Myocyte (in vitro differentiated cells): ENCODE measurements around the gene INPP1. TPM values are rescaled to one million over a fixed set of nuclear protein-coding genes. Genes with fewer than 3 reads are reported as not detected.
A peak's percentile ranks its signal among the peaks of the same experiment; 100 is the strongest.

ENCODE experiments used
- DNase-seq: peaks from one replicate; pipeline ENCODE4 v3.0.0-alpha.2; 2012; ENCODE audit warnings: low read depth
- total RNA-seq: library from RNA; depleted of rRNA; stranded (reverse); fragments of >200 nt; gene quantifications from 2 replicates; pipeline ENCODE4 v1.2.3, GENCODE V29; 2014

INPP1 gene
- total RNA-seq, 1 donor from 2014 or later, result 19.6 TPM

DNA sequence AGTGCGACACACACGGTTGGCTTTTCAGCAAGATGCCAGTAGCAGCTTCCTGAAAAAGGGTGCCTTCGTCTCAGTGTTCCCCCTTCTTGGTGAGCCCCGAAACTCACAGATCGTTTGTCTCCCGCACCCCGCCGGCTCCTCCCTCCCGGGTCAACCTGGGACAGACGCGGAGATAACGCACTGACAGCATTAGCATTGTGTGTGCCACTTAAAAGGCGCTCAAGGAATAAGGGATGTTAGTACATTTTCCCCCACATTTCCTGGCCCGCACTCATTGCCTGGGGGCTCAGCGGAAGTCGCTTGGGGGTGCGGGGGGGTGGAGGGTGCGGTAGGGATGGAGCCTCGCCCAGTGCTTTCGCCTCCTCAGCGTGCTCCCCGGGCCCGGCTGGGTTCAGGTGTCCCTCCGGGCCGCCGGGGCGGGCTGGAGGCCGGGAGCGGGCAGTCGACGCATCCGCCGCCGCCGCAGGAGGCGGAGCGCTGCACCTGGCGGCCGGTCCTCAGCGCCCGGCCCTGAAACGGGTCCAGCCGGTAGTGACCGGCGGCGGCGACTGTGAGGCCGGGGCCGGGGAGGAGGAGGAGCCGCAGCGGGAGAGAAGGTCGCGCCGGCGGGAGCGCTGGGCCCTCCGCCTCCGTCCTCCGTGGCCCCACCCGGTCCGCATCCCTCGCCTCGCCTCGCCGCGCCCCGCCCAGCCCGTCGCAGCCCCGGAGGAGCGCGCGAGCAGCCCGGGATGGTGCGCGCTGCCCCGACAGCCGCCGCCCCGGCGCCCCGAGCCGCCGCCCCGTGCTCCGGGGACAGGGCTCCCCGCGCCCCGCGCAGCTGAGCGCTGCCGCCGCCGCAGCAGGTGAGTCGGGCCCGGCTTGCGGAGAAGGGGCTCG is 64.5 kb downstream of the INPP1 start, which contains the start of gene MFSD6:
Gene MFSD6, plus strand, starts transcription at position 694 of the 876 bp plus-strand sequence. CDS start 27,675 bp downstream, outside the sequence.
- peak; percentile 38 for DNase-seq

DNA sequence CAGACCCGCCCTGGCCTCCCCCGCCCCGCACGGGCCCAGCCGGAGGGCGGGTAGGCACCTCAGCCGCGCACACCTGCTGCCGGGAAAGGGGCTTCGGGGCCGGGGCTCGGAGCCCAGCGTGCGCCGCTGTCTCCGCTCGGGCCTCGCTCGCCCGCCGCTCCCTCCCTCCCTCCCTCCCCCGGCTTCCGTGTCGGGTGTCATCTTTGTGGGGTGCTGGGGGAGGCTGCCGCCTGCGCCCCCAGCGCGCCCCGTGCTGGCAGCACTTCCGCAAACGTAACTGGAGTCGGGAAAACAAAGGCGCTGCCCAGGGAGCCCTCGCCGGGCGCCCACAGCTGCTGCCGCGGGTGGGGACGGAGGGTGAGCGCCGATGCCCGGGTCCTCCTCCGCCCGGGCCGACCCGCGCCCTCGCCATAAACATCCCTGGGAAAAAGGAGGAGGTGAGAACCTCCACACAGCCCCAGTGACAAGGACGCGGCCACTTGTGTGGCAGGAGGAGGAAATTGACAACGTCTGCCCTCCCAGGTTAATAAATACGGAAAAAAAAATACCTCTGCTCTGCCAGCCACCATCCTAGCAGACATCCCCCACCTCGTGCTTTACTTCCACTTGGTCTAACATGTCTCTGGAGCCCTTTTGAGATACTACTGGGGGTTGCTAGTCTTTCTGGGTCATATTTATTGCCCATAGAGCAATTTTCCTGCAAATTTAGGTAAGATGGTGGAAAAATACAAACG is 65.3 kb downstream of the INPP1 start:
- peak; percentile 55 for DNase-seq

DNA sequence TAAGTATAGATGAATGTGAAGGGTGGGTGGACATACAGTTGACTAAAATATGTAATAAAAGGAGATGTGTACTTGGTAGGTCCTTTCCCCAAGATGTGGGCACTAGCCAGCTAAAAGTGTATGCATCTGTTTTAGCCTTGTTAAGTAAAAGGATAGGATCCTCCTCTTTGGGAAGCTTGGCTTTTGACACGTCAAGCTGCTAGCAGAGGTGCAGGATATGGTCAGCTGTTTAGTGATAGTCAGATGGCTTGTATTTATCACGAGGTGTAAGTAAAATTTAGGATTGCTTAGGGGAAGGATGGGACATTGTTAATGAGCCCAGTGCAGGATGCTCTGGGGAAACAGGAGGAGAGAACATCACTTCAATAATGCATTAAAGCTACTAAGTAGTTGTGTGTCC is 66.2 kb downstream of the INPP1 start:
- no peak for DNase-seq

DNA sequence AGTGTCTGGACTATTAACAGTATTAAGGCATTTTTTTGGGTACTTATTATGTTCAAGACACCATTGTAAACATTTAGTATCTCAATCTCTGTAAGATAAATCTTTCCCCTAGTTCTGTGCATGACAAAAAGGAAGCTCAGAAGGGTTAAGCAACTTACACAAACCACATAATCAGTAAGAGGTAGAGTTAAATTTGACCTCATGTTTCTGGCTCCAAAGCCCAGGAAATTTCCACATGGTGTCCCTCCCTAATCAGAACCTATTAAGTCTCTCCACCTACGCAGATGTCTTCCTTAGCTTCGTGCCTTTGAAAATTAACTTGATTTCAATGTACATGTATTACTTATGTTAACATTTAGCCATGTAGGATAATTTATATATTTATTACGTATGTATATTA is 66.8 kb downstream of the INPP1 start:
- DNase-seq, result no peak

DNA sequence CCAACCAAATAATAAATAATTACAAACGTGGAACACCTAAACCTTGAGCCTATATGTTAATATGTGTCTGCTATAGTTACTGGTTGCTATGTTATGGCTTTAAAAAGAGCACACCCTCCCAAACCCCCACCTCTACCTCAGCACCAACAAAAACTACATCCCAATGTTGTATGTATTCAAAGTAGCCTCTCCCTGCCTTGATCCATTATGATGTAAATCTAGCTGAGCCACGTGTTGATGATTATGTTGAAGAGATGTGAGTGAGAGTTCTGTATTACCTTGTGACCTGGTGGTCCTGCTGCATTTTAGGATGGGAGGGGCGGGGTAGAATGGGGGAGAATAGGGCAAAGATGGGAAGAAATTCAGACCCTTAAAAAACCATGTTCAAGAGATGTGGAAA is 69.6 kb downstream of the INPP1 start:
- no peak for DNase-seq

DNA sequence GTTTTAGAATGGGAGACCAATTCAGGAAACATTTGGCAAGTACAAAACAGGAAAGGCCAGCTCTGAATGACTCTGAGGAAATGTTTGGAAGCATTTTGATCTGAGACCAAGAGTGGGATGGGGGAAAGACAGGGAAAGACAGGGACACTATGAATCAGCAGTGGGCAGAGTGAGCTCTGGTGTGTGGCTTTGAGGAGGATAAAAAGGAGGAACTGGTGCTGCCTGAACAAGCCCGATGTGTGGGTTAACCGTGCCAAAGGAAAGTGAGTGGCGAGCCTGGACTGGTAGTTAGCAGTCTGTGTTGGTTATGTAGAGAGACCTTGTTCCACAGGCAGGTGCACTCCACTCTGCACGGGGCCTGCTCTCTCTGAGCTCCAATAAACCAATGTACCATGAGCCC is 70.0 kb downstream of the INPP1 start:
- no peak for DNase-seq

DNA sequence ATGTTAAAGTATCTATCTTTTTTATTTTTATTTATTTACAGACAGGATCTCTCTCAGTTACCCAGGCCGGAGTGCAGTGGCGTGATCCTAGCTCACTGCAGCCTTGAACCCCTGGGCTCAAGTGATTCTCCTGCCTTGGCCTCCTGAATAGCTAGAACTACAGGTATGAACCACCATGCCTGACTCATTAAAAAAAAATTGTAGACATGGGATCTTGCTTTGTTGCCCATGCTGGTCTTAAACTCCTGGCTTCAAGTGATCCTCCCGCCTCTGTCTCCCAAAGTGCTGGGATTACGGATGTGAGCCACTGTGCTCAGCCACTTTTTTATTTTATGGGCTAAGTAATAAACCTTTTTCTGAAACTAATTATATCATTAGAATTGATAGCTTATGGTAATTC is 71.9 kb downstream of the INPP1 start:
- no peak for DNase-seq

DNA sequence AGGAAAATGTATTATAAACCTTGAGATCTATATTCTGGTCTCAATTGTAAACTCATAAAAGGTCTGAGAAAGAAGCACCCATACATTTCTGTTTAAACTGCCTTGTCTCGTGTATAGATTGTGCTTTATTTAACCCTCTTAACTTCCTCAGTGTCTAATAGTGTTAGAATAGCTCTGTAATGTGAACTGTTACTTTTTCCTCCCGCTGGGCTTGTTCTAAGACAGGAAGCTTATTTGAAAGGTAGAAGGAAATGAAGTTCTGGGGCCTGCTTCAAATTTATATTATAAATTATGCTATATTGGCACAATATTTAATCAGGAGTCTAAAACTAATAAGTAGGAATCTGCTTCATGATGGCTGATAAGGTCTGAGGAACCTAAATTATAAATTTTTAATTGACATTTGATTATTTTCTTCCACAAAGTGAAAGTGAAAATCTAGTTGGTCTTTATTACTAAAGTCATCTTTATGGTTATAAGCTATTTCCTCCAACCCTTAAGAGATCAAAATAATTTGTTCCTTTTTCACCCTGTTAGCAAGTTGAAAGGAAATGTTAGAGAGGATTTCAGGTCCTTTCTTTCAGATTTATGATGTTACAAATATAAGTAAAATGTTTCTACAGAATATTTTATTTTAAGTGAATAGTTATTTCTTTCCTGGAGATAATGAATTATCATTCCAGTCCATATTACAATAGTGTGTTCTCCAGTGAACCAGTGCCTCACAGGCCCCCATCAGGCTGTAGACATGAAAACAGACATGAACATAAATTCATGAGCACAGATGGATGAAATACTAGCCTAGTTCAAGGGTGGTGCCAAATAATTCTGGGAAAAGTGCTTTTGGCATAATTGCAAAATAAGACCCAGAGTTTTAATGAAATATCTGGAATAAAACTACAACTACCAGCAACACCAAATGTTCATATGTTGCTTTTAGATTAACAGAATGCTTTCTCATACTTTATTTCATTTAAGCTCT is 72.7 kb downstream of the INPP1 start:
- DNase-seq, result peak; percentile 40

DNA sequence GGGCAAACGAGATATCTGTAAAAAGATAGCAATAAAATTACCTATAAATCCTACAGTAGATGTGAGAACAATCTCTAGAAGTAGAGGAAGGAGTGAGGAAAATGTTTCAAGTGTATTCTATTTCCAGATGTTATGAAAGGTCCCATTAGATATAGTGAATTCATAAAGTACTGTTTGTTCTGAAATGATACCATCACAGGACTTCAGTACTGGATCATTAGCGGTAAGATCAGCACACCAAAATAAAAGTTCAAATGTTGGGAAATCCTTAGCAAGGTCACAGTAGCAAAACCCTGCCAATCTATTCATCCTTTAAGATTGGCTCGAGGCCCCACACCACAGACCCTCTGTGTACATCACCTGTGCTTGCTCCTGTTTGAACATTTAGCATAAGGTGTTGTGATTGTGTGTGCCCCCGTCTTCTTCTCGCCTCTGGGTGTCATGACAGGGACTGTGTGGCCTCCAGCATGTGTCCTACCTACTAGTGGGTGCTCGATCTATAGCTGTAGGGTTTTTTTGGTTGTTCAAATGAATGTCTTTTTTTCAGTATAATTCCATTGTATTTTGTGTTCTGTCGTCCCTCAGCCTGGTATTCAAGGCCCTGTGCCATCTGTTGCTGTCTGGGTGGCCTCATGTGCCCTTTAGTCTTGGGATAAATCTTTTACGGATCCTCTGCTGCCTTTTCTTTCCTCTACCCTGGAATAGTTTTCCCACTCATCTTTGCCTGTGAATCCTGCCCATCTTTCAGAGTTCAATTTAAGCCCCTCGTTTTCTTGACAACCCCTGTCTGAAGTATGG is 73.9 kb downstream of the INPP1 start:
- no peak for DNase-seq

DNA sequence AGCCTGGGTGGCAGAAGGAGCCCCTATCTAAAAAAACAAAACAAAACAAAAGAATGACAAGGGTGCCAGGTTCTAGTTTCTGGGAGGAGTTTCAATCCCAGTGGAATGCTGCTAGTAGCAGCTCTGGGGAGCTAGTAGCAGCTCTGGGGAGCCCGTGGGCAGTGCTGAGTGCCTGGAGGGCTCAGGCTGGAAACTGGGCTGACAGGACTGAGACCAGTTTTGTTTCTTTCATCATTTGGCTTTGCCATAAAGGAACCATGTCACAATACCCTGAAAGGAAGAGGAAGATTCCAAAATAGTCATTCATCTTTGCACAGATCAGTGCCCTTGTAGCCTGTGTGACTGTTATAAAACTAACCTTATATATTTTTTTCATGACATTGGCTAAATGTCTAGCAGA is 75.3 kb downstream of the INPP1 start:
- DNase-seq, result no peak

DNA sequence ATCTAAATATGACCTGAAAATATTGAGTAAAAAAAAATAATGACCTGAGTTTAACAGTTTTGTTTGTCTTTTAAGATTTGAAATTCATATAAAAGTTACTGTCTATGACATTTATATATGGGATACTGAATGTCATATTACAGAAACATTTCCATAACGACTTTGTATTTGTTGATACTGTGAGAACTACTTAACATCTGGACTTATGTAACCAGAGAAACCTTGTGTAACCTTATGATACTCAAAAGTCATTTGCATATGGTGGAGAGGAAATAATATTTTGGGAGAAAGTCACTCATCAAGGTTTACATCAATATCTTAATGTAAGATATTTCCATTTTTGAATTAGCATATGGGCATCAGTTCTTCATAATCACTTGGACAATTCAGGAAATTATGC is 77.4 kb downstream of the INPP1 start:
- no peak for DNase-seq

Other genes starting within 250 kb of the INPP1 start
- 11.1 and 13.6 TPM in 2 replicates for gene HIBCH, start 23.8 kb upstream of the INPP1 start, total RNA-seq
- 12.4 and 14.0 TPM in 2 replicates for gene MFSD6, start 64.8 kb downstream of the INPP1 start, total RNA-seq
- 2.0 and 4.7 TPM in 2 replicates for gene NEMP2, start 191.1 kb downstream of the INPP1 start, total RNA-seq